Measurements from ENCODE around the gene MYOG. TPM values are rescaled to one million over a fixed set of nuclear protein-coding genes. Genes with fewer than 3 reads are reported as not detected.

MYOG gene
- not detected in 2 replicates for total RNA-seq

DNA sequence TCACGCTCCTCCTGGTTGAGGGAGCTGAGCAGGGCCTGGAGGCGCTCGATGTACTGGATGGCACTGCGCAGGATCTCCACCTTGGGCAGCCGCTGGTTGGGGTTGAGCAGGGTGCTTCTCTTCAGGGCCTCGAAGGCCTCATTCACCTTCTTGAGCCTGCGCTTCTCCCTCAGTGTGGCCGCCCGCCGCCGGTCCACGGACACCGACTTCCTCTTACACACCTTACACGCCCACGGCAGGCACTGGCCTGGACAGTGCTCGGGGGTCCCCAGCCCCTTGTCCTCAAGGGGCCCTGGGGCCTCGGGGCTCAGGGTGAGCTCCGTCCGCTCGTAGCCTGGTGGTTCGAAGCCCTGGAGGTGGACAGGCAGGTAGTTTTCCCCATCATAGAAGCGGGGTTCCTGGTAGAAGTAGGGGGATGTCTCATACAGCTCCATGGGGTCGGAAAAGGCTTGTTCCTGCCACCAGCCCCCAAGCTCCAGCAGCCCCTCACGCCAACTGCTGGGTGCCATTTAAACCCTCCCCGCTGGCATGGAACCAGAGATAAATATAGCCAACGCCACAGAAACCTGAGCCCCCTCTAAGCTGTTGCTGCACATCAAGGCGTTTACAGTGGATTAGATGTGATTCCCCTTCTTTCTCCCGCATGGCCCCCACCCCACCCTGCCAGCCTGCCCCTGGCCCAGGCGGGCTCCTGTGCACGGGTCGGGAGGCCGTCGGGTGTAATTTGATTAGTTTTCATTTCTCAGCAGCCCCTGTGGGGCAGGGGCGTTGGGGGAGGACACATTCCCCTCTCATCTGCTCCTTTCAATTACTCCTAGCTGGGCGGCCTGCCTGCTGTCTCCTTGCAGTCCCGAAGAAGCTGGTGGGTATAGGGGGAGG is at the start of gene MYOG:
MYOG (minus strand) TSS at position 485 of the 879 bp plus-strand sequence; CDS start at position 434, 51 bp downstream.

DNA sequence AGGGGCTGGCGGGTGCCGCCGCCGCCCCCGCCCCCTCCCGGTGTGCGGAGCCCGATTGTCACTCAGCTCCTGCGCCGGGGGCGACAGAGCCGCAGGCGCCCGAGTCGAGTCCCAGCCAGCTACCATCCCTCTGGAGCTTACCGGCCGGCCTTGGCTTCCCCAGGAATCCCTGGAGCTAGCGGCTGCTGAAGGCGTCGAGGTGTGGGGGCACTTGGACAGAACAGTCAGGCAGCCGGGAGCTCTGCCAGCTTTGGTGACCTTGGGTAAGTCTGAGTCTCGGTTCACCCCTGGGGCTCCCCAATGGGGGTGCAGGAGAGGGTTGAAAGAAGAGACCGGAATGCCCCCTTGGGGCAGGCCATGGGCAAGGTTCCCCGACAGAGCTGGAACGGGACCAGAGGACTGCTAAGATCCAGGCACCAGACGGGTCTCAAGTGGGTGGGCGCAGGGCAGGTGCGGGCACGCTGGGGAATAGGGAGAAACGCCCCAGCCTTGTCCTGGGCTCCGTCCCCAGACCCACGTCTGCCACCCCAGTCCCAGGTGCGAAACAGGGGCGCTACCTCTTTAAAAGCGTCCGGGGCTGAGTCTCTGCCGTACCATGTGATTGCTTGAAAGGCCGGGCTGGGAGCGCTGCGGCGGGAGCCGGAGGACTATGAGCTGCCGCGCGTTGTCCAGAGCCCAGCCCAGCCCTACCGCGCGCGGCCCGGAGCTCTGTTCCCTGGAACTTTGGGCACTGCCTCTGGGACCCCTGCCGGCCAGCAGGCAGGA is 42.0 kb upstream of the MYOG start, which contains the start of gene ADORA1:
ADORA1 (plus strand) TSS at position 61 of the 765 bp plus-strand sequence. CDS start 1,116 bp downstream, outside the sequence.

Other genes with a start within 250 kb of the MYOG start
- 3.3 and 4.7 TPM in 2 replicates for gene RABIF, start 196.9 kb downstream of the MYOG start, total RNA-seq
- gene KLHL12, start 158.8 kb downstream of the MYOG start, total RNA-seq, result 31.9 and 36.3 TPM in 2 replicates
- 93.6 and 126 TPM in 2 replicates for gene ADIPOR1, start 127.7 kb downstream of the MYOG start, total RNA-seq
- 36.0 and 51.4 TPM in 2 replicates for gene CYB5R1, start 118.8 kb downstream of the MYOG start, total RNA-seq
- 77.9 and 106 TPM in 2 replicates for gene TMEM183A, start 78.6 kb downstream of the MYOG start, total RNA-seq
- gene PPFIA4, start 59.5 kb downstream of the MYOG start, total RNA-seq, result 5.3 and 35.9 TPM in 2 replicates
- 16.5 and 19.5 TPM in 2 replicates for gene ADORA1, start 41.7 kb upstream of the MYOG start, total RNA-seq
- gene MYBPH, start 89.8 kb upstream of the MYOG start, total RNA-seq, result 0.09 and 0.14 TPM in 2 replicates
- gene CHI3L1, start 100.7 kb upstream of the MYOG start, total RNA-seq, result 14.5 and 35.3 TPM in 2 replicates
- gene CHIT1, start 143.7 kb upstream of the MYOG start, total RNA-seq, result 0.18 TPM in 1 of 2 replicates, not detected in the other
- gene BTG2, start 219.5 kb upstream of the MYOG start, total RNA-seq, result 8.0 and 17.4 TPM in 2 replicates